ENCODE results near the gene COL18A1.

DNA sequence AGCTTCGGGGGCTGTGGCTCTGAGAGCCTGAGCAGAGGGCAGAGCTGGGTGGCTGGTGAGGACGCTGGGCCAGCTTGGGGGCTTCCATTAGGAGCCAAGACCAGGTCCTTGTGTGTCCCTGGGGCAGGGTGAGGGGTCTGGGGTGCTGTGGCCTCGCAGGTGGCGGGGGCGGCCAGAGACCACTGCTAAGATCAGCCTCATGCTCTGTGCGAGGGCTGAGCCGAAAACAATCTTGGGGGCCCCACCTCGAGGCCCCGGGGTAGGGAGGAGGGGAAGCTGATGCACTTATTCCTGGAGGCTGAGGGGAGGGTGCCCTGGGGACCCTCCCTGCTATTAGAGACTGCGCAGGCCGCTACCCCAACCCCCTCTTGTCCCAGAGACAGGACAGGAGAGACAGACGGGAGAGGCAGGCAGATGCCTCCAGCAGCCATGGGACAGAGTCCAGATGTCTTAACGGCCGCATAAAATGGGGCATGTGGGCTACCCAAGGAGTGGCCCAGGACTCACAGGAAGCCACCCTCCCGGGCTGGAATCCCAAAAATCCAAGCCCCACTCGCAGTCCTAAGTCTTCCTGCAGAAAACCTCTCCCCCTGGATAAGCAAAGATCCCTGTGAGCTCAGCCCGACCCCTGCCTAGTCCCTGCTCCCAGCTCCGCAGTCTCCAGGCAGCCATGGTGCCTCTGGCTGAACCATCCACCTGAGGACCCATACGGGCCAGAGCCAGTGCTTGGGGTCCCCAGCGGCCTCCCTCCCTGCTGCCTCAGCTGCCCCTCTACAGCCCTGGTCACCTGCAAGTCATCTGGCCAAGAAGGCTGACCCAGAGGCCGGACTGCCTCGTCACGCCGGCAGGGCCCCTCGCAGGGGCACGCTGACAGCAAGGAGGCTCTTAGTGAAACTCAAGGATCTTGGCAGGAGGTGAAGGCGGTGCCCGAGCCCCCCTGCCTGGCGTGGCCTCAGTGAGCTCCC, 43.6 kb upstream of the COL18A1 start:
- TF ChIP-seq EZH2phosphoT487 (IDR thresholded peaks at IDR 0.05; ENCODE audit: borderline replicate concordance, low read length), result no peak
- TF ChIP-seq, protein P1, sequence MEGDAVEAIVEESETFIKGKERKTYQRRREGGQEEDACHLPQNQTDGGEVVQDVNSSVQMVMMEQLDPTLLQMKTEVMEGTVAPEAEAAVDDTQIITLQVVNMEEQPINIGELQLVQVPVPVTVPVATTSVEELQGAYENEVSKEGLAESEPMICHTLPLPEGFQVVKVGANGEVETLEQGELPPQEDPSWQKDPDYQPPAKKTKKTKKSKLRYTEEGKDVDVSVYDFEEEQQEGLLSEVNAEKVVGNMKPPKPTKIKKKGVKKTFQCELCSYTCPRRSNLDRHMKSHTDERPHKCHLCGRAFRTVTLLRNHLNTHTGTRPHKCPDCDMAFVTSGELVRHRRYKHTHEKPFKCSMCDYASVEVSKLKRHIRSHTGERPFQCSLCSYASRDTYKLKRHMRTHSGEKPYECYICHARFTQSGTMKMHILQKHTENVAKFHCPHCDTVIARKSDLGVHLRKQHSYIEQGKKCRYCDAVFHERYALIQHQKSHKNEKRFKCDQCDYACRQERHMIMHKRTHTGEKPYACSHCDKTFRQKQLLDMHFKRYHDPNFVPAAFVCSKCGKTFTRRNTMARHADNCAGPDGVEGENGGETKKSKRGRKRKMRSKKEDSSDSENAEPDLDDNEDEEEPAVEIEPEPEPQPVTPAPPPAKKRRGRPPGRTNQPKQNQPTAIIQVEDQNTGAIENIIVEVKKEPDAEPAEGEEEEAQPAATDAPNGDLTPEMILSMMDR (conservative IDR thresholded peaks at IDR 0.05; ENCODE audit: low read depth, low read length), result no peak
- no peak for TF ChIP-seq EZH2 (IDR thresholded peaks at IDR 0.05; ENCODE audit: low read length, unreplicated experiment)
